Astrocyte (in vitro differentiated cells and primary cell): Measurements from ENCODE around the gene GNB1.

ENCODE experiments used
- CTCF ChIP-seq: IDR thresholded peaks from 2 replicates; pipeline ENCODE4 v1.5.1; 2011; ENCODE audit warnings: low read depth, mild to moderate bottlenecking, inconsistent platforms, low read length, moderate library complexity; ENCODE audit not compliant: insufficient read depth
- EZH2 ChIP-seq: IDR thresholded peaks from 2 replicates; pipeline ENCODE4 v1.6.1; 2012; ENCODE audit warnings: mild to moderate bottlenecking, low read length, inconsistent platforms; ENCODE audit not compliant: insufficient read depth

GRCh38 chr1:1763657-1764621 lies 126.9 kb downstream of the GNB1 start:
- TF ChIP-seq CTCF: no peak
- TF ChIP-seq EZH2: no peak
